Measurements from ENCODE around the gene TRPM2. TPM values are rescaled to one million over a fixed set of nuclear protein-coding genes. Genes with fewer than 3 reads are reported as not detected.

Gene TRPM2
- total RNA-seq, 1 experiment from 2014 or later: 0.26 TPM

DNA sequence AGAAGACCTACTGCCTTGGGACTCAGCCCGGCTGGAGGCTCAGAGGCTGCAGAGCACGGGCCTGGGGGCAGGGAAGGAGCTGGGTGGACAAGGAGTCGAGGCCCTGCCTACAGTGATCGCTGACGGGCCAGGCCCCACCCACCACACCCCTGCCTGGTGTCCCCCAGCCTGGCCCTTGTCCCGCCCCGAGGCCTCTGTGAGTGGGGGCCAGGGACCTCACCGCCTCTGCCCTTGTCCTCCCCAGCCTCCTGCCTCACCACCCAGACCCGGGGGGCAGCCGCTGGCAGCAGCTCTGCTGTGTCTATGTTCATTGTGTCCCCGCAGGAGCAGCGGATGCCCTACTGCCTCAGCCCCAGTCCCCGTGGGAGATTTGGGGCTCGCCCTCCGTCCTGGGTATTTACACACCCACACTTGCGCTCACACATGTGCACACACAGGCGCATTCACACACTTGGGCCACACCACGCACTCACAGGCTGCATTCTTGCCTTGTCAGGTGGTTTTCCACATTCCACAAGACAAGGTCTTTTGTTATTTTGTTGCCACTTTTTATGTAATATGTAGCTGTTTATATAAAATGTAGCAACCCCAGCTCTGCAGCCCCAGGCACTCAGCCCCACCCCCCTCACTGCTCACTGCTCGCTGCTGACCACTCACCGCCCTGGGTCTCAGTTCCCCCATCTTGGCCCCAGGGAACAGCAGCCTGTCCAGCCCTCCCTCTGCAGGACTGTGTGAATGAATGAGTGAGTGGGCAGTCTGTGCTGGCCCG, 46.3 kb upstream of the TRPM2 start:
- no peak for DNase-seq (ENCODE audit: low read depth, low spot score)
- intact Hi-C loops (cut with micrococcal nuclease; ENCODE audit: unreplicated experiment): no loop called here
- ATAC-seq: no peak
- Histone ChIP-seq H3K27me3 (ENCODE audit: control insufficient read depth, insufficient read depth, low read length) (no peaks in the 10 kb centered on the region), H3K36me3 (ENCODE audit: control insufficient read depth, insufficient read depth, low read length) (no peaks in the 10 kb centered on the region), H3K27ac (ENCODE audit: low read length) (no peak overlapping the region), H3K9me3 (ENCODE audit: control insufficient read depth, insufficient read depth, low read depth, low read length) (no peaks in the 10 kb centered on the region), H3K4me3 (ENCODE audit: low read depth in 2 of 2, low read length in 2 of 2) (no peak overlapping the region), H3K4me1 (ENCODE audit: control insufficient read depth, insufficient read depth, low read length) (peaks cover 5% of the 10 kb centered on the region; the same call in 1 of the 2 replicates)
- ChIA-PET POLR2A (no interaction called here), CTCF (no interaction called here)
- in situ Hi-C loops (cut with HindIII; ENCODE audit: low pct_unique_long_range_greater_than_20kb, low sequenced_read_pairs): no loop called here
- BruUV-seq (replicated peaks): no TSS peak
- TF ChIP-seq REST (IDR thresholded peaks at IDR 0.05; ENCODE audit: insufficient read depth in 1 of 2, low read depth in 2 of 2, low read length in 1 of 2) (no peak), POLR2AphosphoS5 (IDR thresholded peaks at IDR 0.05; ENCODE audit: low read depth, low read length) (no peak), TCF7L2 (IDR thresholded peaks at IDR 0.05; ENCODE audit: low read depth, low read length) (no peak), CTCF (IDR thresholded peaks at IDR 0.05) (no peak), SIN3A (IDR thresholded peaks at IDR 0.05; ENCODE audit: borderline replicate concordance, insufficient read depth, low read depth, low read length) (no peak)

DNA sequence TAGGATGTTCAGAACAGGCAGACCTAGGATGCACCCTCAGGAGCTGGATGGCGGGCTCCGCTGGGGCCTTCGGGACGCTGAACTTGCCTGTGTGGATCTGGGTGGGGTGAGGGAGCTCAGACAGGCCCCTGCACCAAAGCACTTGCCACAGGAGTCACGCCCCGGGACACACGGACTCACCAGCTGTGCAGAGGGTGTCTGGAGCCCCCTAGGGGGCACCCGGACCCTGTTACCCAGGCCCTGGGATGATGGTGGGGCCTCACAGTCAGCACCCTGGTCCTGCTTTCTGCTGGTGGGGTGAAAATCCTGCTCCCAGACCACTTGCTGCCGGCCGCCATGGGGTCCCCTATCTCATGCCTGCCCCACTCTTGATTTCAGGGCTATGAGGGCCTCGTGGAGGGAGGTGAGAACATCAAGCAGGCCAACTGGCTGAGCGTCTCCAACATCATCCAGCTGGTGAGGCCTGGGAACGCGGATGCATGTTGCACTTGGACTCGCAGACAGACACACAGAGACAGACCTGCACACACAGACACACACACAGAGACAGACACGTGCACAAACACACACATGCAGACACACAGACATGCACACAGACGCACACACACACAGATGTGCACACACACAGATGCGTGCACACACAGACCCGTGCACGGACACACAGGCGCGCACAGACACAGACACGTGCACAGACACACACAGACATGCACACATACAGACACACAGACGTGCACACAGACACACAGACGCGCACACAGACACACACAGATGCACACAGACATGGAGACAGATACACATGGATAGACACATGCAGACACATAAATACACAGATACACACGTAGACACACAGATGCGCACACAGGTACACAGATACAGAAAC, 42.6 kb upstream of the TRPM2 start:
- Histone ChIP-seq H3K4me1 (ENCODE audit: control insufficient read depth, insufficient read depth, low read length) (no peaks in the 10 kb centered on the region), H3K4me3 (ENCODE audit: low read depth in 2 of 2, low read length in 2 of 2) (no peak overlapping the region), H3K27me3 (ENCODE audit: control insufficient read depth, insufficient read depth, low read length) (no peaks in the 10 kb centered on the region), H3K36me3 (ENCODE audit: control insufficient read depth, insufficient read depth, low read length) (no peaks in the 10 kb centered on the region), H3K27ac (ENCODE audit: low read length) (no peak overlapping the region), H3K9me3 (ENCODE audit: control insufficient read depth, insufficient read depth, low read depth, low read length) (no peaks in the 10 kb centered on the region)
- no peak for TF ChIP-seq CTCF (IDR thresholded peaks at IDR 0.05)
- no peak for TF ChIP-seq SIN3A (IDR thresholded peaks at IDR 0.05; ENCODE audit: borderline replicate concordance, insufficient read depth, low read depth, low read length)
- TF ChIP-seq REST (IDR thresholded peaks at IDR 0.05; ENCODE audit: insufficient read depth in 1 of 2, low read depth in 2 of 2, low read length in 1 of 2): no peak
- no peak for TF ChIP-seq POLR2AphosphoS5 (IDR thresholded peaks at IDR 0.05; ENCODE audit: low read depth, low read length)
- TF ChIP-seq TCF7L2 (IDR thresholded peaks at IDR 0.05; ENCODE audit: low read depth, low read length): no peak
- CTCF ChIA-PET: no interaction called here
- ATAC-seq (no peak), DNase-seq (ENCODE audit: low read depth, low spot score) (no peak)
- intact Hi-C loops (cut with micrococcal nuclease; ENCODE audit: unreplicated experiment) (no loop called here), in situ Hi-C loops (cut with HindIII; ENCODE audit: low pct_unique_long_range_greater_than_20kb, low sequenced_read_pairs) (no loop called here)
- no TSS peak for BruUV-seq (replicated peaks)
- POLR2A ChIA-PET: no interaction called here
